SK-N-MC (cell line): Measurements from ENCODE around the gene ZNF148.

ENCODE experiments used
- EZH2 ChIP-seq: fragments of 200-600 bp; sonication (generic); IDR thresholded peaks from one replicate; pipeline ENCODE4 v1.6.1; 2017; ENCODE audit warnings: antibody characterized with exemption
- POLR2AphosphoS5 ChIP-seq: IDR thresholded peaks from 2 replicates; pipeline ENCODE4 v1.6.1; 2012; ENCODE audit warnings: mild to moderate bottlenecking, low read depth, low read length, borderline replicate concordance

- TF ChIP-seq POLR2AphosphoS5, result no peak
- TF ChIP-seq EZH2, result no peak
Measured at GRCh38 chr3:125186261-125186787, 188.8 kb downstream of the ZNF148 start.
